Uterus (tissue), 4 donors: ENCODE data around the gene UNCX. TPM values are rescaled to one million over a fixed set of nuclear protein-coding genes. Genes with fewer than 3 reads are reported as not detected.
"Not testable (repeated sequence)": the region's sequence is repeated elsewhere in the genome, so short reads cannot be mapped to it uniquely, and the experiment has no call there.

Experiments
- DNase-seq, 2 donors: peaks; one replicate each; pipeline ENCODE4 v3.0.0-alpha.2; 2019 to 2020
- H3K27ac ChIP-seq, 2 donors: fragments of 200-600 bp; sonication (generic); 1 replicate in 1 of 2; 2 replicates in 1 of 2; pipeline ENCODE4 v1.5.1; 2016 to 2018
- H3K27me3 ChIP-seq, 2 donors: fragments of 200-600 bp; sonication (generic); one replicate each; pipeline ENCODE4 v1.5.1; 2018 to 2019; ENCODE audit warnings: control low read depth in 1 of 2
- H3K36me3 ChIP-seq, 2 donors: fragments of 200-600 bp; sonication (generic); one replicate each; pipeline ENCODE4 v1.5.1; 2019; ENCODE audit warnings: control low read depth in 1 of 2
- H3K4me1 ChIP-seq, 2 donors: fragments of 200-600 bp; sonication (generic); one replicate each; pipeline ENCODE4 v1.5.1; 2018 to 2019; ENCODE audit warnings: control low read depth in 1 of 2
- H3K4me3 ChIP-seq, 2 donors: fragments of 200-600 bp; sonication (generic); 1 replicate in 1 of 2; 2 replicates in 1 of 2; pipeline ENCODE4 v1.5.1; 2018 to 2019; ENCODE audit warnings: mild to moderate bottlenecking in 1 of 2
- H3K9me3 ChIP-seq, 2 donors: fragments of 200-600 bp; sonication (generic); one replicate each; pipeline ENCODE4 v1.5.1; 2019; ENCODE audit warnings: control low read depth in 1 of 2
- CTCF ChIP-seq, 4 experiments: fragments of 200-600 bp in 2 of 4; fragments of 450-650 bp in 2 of 4; sonication (generic) in 2 of 4; IDR thresholded peaks; one replicate each; pipeline ENCODE4 v1.5.1; 2016 to 2019; ENCODE audit warnings: antibody characterized with exemption in 4 of 4, mild to moderate bottlenecking in 2 of 4, moderate library complexity in 1 of 4
- POLR2A ChIP-seq, 2 donors: fragments of 450-650 bp; IDR thresholded peaks; one replicate each; pipeline ENCODE4 v1.6.1; 2016; ENCODE audit warnings: antibody characterized with exemption in 2 of 2, mild to moderate bottlenecking in 1 of 2, moderate library complexity in 1 of 2
- intact Hi-C: fragments of 100-400 bp; cut with DNase I; formaldehyde crosslinking; loops from one replicate; pipeline ENCODE4 v1.15.1; 2023; ENCODE audit warnings: low total_unique reads
- total RNA-seq, 4 donors: library from RNA; depleted of rRNA in 3 of 4; stranded (reverse); fragments of >200 nt in 3 of 4; gene quantifications; one replicate each; pipeline versions ENCODE4 v1.1.0 to v1.2.4, GENCODE V29; 2014 to 2023
- donor health status: DM: yes; HTN: yes; CAD: no.

Gene UNCX
- total RNA-seq, 4 donors from 2014 or later, result not detected

- intact Hi-C loops, result no loop called here
- H3K36me3 ChIP-seq, result no peaks in the 10 kb centered on the region
- DNase-seq, result no peak
- H3K4me1 ChIP-seq, result no peaks in the 10 kb centered on the region
- no peaks in the 10 kb centered on the region for H3K9me3 ChIP-seq
- no peak overlapping the region for H3K4me3 ChIP-seq
- TF ChIP-seq POLR2A (IDR thresholded peaks at IDR 0.05) (no peak), CTCF (IDR thresholded peaks at IDR 0.05) (no peak)
- H3K27me3 ChIP-seq, result peaks cover 0 to 18% of the 10 kb centered on the region in 2 donors
- no peak overlapping the region for H3K27ac ChIP-seq
These were observed 36.2 kb downstream of the UNCX start for GRCh38 chr7:1268866-1269265.

- intact Hi-C loops, result no loop called here
- no peak for DNase-seq
- no peaks in the 10 kb centered on the region for H3K4me1 ChIP-seq
- no peaks in the 10 kb centered on the region for H3K36me3 ChIP-seq
- no peak for TF ChIP-seq CTCF (IDR thresholded peaks at IDR 0.05)
- no peak for TF ChIP-seq POLR2A (IDR thresholded peaks at IDR 0.05)
- H3K27ac ChIP-seq, result no peak overlapping the region
- no peaks in the 10 kb centered on the region for H3K9me3 ChIP-seq
- peaks cover 0 to 18% of the 10 kb centered on the region in 2 donors for H3K27me3 ChIP-seq
- no peak overlapping the region for H3K4me3 ChIP-seq
These were observed 36.7 kb downstream of the UNCX start for GRCh38 chr7:1269336-1269890.

GRCh38 chr7:1270181-1270580 lies 37.5 kb downstream of the UNCX start:
- Histone ChIP-seq H3K4me3 (no peak overlapping the region), H3K27me3 (peaks cover 0 to 18% of the 10 kb centered on the region in 2 donors), H3K27ac (no peak overlapping the region), H3K4me1 (no peaks in the 10 kb centered on the region), H3K9me3 (no peaks in the 10 kb centered on the region), H3K36me3 (no peaks in the 10 kb centered on the region)
- no peak for DNase-seq
- no peak for TF ChIP-seq POLR2A (IDR thresholded peaks at IDR 0.05)
- TF ChIP-seq CTCF (IDR thresholded peaks at IDR 0.05), result no peak
- intact Hi-C loops, result no loop called here

- no peak for TF ChIP-seq CTCF (IDR thresholded peaks at IDR 0.05)
- TF ChIP-seq POLR2A (IDR thresholded peaks at IDR 0.05), result no peak
- H3K27me3 ChIP-seq, result peaks cover 0 to 19% of the 10 kb centered on the region in 2 donors
- H3K9me3 ChIP-seq, result no peaks in the 10 kb centered on the region
These were observed 38.4 kb downstream of the UNCX start for GRCh38 chr7:1271046-1271445.

GRCh38 chr7:1271656-1272055 lies 39.0 kb downstream of the UNCX start:
- no peak for DNase-seq
- no peaks in the 10 kb centered on the region for H3K9me3 ChIP-seq
- no peaks in the 10 kb centered on the region for H3K36me3 ChIP-seq
- no peak for TF ChIP-seq CTCF (IDR thresholded peaks at IDR 0.05)
- TF ChIP-seq POLR2A (IDR thresholded peaks at IDR 0.05), result no peak
- H3K4me3 ChIP-seq, result no peak overlapping the region
- H3K27ac ChIP-seq, result no peak overlapping the region
- H3K27me3 ChIP-seq, result peaks cover 0 to 19% of the 10 kb centered on the region in 2 donors
- intact Hi-C loops, result no loop called here
- H3K4me1 ChIP-seq, result no peaks in the 10 kb centered on the region

More at GRCh38 chr7:1271046-1271445, 38.4 kb downstream of the UNCX start:
- H3K4me3 ChIP-seq, result no peak overlapping the region
- intact Hi-C loops, result no loop called here
- no peak for DNase-seq
- H3K27ac ChIP-seq, result no peak overlapping the region
- H3K36me3 ChIP-seq, result no peaks in the 10 kb centered on the region
- H3K4me1 ChIP-seq, result no peaks in the 10 kb centered on the region

- H3K27ac ChIP-seq, intact Hi-C loops, H3K4me3 ChIP-seq, H3K9me3 ChIP-seq, DNase-seq, H3K36me3 ChIP-seq, H3K4me1 ChIP-seq: not testable (repeated sequence)
- peaks cover 0 to 17% of the 10 kb centered on the region in 2 donors for H3K27me3 ChIP-seq
These were observed 39.5 kb downstream of the UNCX start for GRCh38 chr7:1272136-1272535.
